BLaER1 treated with 17β-estradiol and CSF1 and Interleukin-3, amounts not matched to agents 10 nM and 100 nM (cell line): ENCODE results near the gene MEF2C.

ENCODE experiments used
- H3K27ac ChIP-seq, 11 experiments: shearing (Covaris generic); formaldehyde crosslinking; 2 replicates each; pipeline ENCODE4 v1.8.1; 2022
- H3K27me3 ChIP-seq, 11 experiments: shearing (Covaris generic); formaldehyde crosslinking; 2 replicates each; pipeline ENCODE4 v1.8.1; 2022
- H3K36me3 ChIP-seq, 11 experiments: shearing (Covaris generic); formaldehyde crosslinking; 2 replicates each; pipeline ENCODE4 v1.8.1; 2022
- H3K4me1 ChIP-seq, 10 experiments: shearing (Covaris generic); formaldehyde crosslinking; 2 replicates each; pipeline ENCODE4 v1.8.1; 2022
- H3K4me2 ChIP-seq, 11 experiments: shearing (Covaris generic); formaldehyde crosslinking; 2 replicates each; pipeline ENCODE4 v1.8.1; 2022
- H3K4me3 ChIP-seq, 10 experiments: shearing (Covaris generic); formaldehyde crosslinking; 2 replicates each; pipeline ENCODE4 v1.8.1; 2022
- H3K9ac ChIP-seq, 11 experiments: shearing (Covaris generic); formaldehyde crosslinking; 2 replicates each; pipeline ENCODE4 v1.8.1; 2022
- H3K9me3 ChIP-seq, 11 experiments: shearing (Covaris generic); formaldehyde crosslinking; replicated peaks in 1 of 11; 2 replicates each; pipeline ENCODE4 v1.8.1; 2022
- H4K20me1 ChIP-seq, 11 experiments: shearing (Covaris generic); formaldehyde crosslinking; 2 replicates each; pipeline ENCODE4 v1.8.1; 2022
- Cebpa-rat ChIP-seq, 11 experiments: shearing (Covaris generic); IDR thresholded peaks; 2 replicates each; pipeline ENCODE4 v1.8.1; 2022

Gene MEF2C

DNA sequence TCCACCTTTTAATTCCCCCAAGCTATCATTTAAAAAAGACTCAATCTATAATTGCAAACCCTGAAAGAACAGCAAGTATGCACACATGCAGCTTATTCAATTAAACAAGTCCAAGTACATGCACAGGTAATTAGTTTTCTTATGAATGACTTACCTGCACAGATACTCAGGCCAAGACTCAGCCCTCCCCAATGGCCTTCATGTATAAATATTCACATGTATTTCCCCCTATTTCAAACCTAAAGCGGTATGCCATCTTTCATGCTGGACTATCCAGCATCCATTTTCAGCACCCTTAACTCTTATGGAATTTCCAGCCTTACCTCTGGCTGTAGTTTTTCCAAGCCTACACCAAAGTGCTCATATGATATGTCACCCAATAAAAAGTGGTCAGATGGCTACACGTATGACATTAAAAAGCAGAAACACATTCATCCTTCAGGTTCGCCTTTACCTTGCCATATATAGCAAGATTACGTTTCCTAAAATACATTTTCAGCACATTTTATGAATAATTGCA is 205.5 kb downstream of the MEF2C start:
- peaks cover 99 to 100% (median 100%) of the 10 kb centered on the region in 11 experiments for H3K27me3 ChIP-seq
- H3K27ac ChIP-seq: no peak overlapping the region
- H3K9me3 ChIP-seq: peaks cover 0 to 9% (median 5%) of the 10 kb centered on the region in 11 experiments; a peak in 18 of 22 replicates
- TF ChIP-seq Cebpa-rat (IDR thresholded peaks at IDR 0.05): no peak
- peaks cover 0 to 96% (median 71%) of the 10 kb centered on the region in 11 experiments; a peak in 19 of 22 replicates for H4K20me1 ChIP-seq
- H3K36me3 ChIP-seq: no peaks in the 10 kb centered on the region
- no peak overlapping the region for H3K9ac ChIP-seq
- no peak overlapping the region for H3K4me3 ChIP-seq
- H3K4me1 ChIP-seq: peaks cover 17 to 24% (median 20%) of the 10 kb centered on the region in 10 experiments
- no peak overlapping the region for H3K4me2 ChIP-seq

DNA sequence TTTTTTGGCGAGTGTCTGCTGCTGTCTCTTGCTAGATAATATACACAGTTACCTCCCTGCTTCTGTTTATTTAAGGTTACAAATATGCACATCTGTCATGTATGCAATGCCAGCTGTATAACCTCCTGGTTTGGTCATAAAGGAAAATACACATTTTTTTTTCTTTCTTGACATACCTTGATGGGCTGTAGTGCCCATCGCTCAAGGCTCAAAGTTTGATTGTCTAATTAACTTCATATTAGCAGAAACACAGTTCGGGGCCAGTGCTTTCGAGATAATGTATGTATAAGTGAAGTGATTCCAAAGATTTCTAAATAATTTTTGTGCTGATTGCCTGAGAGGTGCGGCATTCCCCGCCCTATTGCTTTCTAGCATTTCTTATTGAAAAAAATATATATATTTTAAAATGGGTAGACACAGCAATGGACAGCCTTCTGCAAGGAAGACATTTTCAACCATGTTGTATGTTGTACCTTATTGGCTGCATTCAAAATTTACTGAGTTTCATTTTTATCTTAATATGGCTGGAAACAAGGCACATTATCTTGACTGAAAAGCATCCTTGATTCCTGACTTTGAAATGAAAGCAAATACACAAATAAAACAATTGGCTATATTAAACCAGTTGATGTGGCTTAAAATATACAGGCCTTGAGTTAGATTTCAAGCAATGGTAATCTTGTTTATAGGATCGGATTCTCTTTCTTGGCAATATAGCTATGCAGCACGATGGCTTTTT is 206.2 kb downstream of the MEF2C start:
- peaks cover 0 to 15% (median 11%) of the 10 kb centered on the region in 11 experiments; a peak in 18 of 22 replicates for H3K9me3 ChIP-seq
- no peaks in the 10 kb centered on the region for H3K36me3 ChIP-seq
- no peak for TF ChIP-seq Cebpa-rat (IDR thresholded peaks at IDR 0.05)
- no peak overlapping the region for H3K4me2 ChIP-seq
- peaks cover 0 to 96% (median 76%) of the 10 kb centered on the region in 11 experiments; a peak in 19 of 22 replicates for H4K20me1 ChIP-seq
- H3K4me3 ChIP-seq: no peak overlapping the region
- H3K9ac ChIP-seq: no peak overlapping the region
- H3K27ac ChIP-seq: no peak overlapping the region
- peaks cover 17 to 24% (median 20%) of the 10 kb centered on the region in 10 experiments for H3K4me1 ChIP-seq
- H3K27me3 ChIP-seq: peaks cover 99 to 100% (median 100%) of the 10 kb centered on the region in 11 experiments

DNA sequence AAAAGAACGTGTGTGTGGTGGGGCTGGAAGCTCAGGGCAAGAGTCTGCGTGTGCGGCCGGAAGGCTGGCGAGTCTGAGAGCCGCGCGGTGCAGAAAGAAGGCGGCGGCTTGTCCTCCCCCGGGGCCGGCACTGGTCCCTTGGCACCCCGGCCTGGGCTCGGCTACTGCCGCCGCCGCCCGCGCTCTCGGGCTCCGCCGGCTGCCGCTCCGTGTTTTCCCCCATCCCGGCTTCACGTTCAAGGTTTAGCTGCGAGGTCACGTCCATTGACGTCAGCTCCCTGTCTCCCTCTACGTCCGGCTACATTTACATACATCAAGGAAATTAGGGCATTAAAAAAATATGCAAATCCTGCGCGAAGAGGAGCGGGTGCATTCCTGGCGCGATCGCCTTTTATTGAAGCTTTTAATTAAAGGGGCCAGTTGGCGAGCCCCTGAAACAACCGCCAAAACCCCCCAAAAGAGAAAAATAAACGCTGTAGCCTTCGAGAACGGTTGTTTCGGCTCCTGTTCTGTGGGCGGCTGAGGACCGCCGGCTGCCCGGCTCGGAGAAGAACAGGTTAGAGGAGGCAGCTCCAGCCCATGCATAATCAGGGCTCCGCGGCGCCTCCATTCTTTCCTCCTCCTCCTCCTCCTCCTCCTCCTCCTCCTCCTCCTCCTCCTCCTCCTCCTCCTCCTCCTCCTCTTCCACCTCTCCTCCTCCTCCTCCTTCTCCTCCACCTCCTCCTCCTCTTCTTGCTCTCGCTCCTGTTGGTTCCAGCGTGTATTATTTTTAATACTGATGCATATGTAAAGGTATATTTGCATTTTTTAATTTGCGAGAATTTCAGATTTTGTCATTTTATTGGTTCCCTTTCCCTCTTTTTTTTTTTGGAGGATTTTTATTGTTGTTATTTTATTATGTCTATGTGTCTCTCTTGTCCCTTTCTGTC is 207.0 kb downstream of the MEF2C start:
- Histone ChIP-seq H3K27me3 (peaks cover 99 to 100% (median 100%) of the 10 kb centered on the region in 11 experiments), H3K27ac (no peak overlapping the region), H3K36me3 (no peaks in the 10 kb centered on the region), H3K9me3 (peaks cover 0 to 17% (median 12%) of the 10 kb centered on the region in 11 experiments; a peak in 18 of 22 replicates), H3K4me3 (peak overlapping the region; percentile 32 to 64 (median 54); a peak in 19 of 20 replicates), H3K9ac (no peak overlapping the region), H3K4me1 (peaks cover 17 to 24% (median 20%) of the 10 kb centered on the region in 10 experiments), H3K4me2 (peak overlapping the region; percentile 68 to 97 (median 83)), H4K20me1 (peaks cover 0 to 96% (median 73%) of the 10 kb centered on the region in 11 experiments; a peak in 19 of 22 replicates)
- no peak for TF ChIP-seq Cebpa-rat (IDR thresholded peaks at IDR 0.05)

DNA sequence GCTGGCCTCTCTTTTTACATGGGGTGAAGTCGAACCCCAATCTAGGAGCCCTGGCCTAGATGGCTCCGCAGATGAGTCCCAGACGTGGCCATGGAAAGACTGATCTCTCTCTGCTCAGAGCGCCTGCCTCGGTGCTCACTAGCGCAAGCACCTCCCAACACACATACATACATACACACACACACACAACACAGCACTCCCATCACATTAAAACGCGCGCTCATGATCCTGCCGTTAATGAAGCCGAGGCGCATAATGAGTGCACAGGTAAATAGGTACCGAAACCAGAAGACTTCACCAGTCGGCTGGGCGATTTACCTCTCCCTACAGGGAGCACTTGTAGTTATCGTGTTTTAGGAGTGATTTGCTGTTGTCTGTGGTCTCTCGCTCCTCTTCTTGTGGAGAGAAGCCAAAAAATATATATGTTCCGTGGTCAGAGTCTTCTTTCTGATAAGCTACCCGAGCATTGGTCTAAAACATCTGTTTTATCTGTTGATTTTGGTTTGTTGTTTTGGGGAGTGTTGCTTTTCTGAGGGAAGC is 207.7 kb downstream of the MEF2C start:
- Histone ChIP-seq H3K4me1 (peaks cover 17 to 23% (median 18%) of the 10 kb centered on the region in 10 experiments), H3K27me3 (peaks cover 99 to 100% (median 100%) of the 10 kb centered on the region in 11 experiments), H3K9ac (no peak overlapping the region), H3K4me3 (peak overlapping the region; percentile 32 to 64 (median 54); a peak in 18 of 20 replicates), H3K9me3 (peaks cover 0 to 17% (median 12%) of the 10 kb centered on the region in 11 experiments; a peak in 18 of 22 replicates), H3K27ac (no peak overlapping the region), H3K36me3 (no peaks in the 10 kb centered on the region), H4K20me1 (peaks cover 0 to 88% (median 66%) of the 10 kb centered on the region in 11 experiments; a peak in 19 of 22 replicates), H3K4me2 (peak overlapping the region; percentile 70 to 97 (median 83))
- no peak for TF ChIP-seq Cebpa-rat (IDR thresholded peaks at IDR 0.05)

DNA sequence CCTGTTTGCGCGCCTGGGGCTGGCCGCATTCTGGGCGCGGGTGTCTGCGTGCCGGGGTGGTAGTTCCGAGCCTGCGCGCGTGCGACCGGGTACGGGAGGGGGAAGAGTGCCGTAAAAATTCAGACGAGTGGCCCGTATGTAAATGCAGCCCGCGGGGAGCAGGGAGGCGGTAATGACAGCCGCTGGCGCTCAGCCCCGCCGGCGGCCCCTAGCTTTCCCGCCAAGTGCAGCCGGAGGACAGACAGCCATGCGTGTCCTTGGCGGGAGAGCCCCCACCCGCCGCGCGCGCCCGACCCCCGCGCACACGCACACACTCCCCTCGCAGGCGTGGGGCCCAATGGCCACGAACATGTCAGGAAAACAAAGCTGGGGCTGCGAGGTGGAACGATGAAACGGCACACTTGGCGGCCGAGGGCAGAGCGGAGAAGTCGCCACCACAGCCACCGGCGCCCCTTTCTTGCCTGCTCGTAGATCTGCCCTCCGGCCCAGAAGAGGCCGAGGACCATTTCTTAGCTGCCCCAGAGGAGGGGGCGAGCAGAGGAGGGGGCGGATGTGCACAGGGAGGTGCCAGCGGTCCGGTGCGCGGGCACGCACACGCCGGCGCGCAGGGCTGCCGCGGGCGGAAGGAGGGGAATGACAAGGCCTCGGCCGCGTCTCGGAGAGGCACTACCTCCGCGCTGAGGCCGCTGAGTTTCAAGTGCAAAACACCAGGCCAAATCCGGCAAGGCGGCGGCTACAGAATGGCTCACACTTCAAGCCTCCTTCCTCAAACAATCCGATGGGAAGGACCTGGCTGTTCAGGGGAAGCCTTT is 208.4 kb downstream of the MEF2C start:
- Histone ChIP-seq H3K9ac (0 out of 22 replicates have a peak overlapping the region, but pooled peaks of 2 of the 11 experiments have one; percentile 15 to 17), H3K27ac (no peak overlapping the region), H3K4me1 (peaks cover 14 to 21% (median 18%) of the 10 kb centered on the region in 10 experiments), H4K20me1 (peaks cover 0 to 87% (median 59%) of the 10 kb centered on the region in 11 experiments; a peak in 19 of 22 replicates), H3K36me3 (no peaks in the 10 kb centered on the region), H3K4me3 (peak overlapping the region; percentile 34 to 64 (median 54)), H3K9me3 (peaks cover 0 to 17% (median 12%) of the 10 kb centered on the region in 11 experiments; a peak in 18 of 22 replicates), H3K4me2 (peak overlapping the region; percentile 70 to 97 (median 83)), H3K27me3 (peaks cover 99 to 100% (median 100%) of the 10 kb centered on the region in 11 experiments)
- TF ChIP-seq Cebpa-rat (IDR thresholded peaks at IDR 0.05): no peak

DNA sequence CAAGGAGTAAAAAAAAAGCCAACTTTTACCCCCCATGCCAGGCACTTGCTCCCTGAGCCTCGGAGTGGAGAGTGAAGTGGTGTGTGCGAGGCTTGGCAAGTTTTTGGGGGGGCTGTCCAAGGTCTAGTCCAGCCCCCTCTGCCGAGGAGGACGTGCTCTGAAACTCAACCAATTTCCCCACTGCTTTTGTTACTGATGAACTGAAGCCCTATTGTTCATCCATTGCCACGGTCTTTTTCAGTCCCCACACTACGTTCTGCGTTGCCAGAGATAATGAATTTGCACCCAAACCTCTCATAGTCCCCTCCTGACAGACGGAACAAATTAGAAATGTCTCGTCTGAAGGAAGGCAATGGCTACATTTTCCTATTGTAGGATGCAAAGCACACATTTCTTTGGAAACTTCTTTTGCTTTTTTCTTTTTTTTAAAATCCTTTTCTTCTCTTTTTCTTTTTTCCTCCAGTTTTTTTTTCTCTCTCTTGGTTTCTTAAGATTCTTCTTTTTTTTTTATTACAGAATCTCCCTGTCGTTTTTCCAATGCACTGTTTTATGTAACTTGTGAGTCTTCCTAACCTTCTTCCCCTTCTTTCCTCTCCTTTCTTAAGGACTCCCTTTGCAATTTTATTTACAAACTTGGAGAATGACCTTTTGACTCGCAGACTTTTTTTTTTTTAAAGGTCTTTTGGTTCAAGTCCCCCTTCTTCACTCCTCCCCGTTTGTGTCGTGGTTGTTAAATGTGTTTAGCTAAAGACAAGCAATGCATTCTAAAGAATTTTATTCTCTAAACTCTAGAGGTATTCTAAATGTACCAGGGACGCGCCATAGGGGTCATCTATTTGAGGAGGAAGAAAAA is 209.5 kb downstream of the MEF2C start:
- H3K4me1 ChIP-seq: peaks cover 14 to 21% (median 18%) of the 10 kb centered on the region in 10 experiments
- TF ChIP-seq Cebpa-rat (IDR thresholded peaks at IDR 0.05): no peak
- H4K20me1 ChIP-seq: peaks cover 0 to 82% (median 55%) of the 10 kb centered on the region in 11 experiments; a peak in 19 of 22 replicates
- H3K9ac ChIP-seq: no peak overlapping the region
- peaks cover 99 to 100% (median 100%) of the 10 kb centered on the region in 11 experiments for H3K27me3 ChIP-seq
- H3K4me3 ChIP-seq: no peak overlapping the region
- H3K9me3 ChIP-seq: peaks cover 0 to 17% (median 12%) of the 10 kb centered on the region in 11 experiments; a peak in 18 of 22 replicates
- H3K4me2 ChIP-seq: no peak overlapping the region; a peak in 1 of 22 replicates
- H3K27ac ChIP-seq: no peak overlapping the region
- H3K36me3 ChIP-seq: no peaks in the 10 kb centered on the region
